Omental fat pad (tissue), 4 donors: Measurements from ENCODE around the gene GDF2. TPM values are rescaled to one million over a fixed set of nuclear protein-coding genes. Genes with fewer than 3 reads are reported as not detected.

ENCODE experiments used
- ATAC-seq: fragments of 150-250 bp; one replicate; pipeline ENCODE4 v1.9.1; 2016; ENCODE audit warnings: mild to moderate bottlenecking, moderate library complexity; ENCODE audit not compliant: low FRiP score
- DNase-seq: peaks from one replicate; pipeline ENCODE4 v3.0.0-alpha.2; 2019; ENCODE audit warnings: low spot score
- total RNA-seq, 4 donors: library from RNA; depleted of rRNA; stranded (reverse); fragments of >200 nt; gene quantifications; one replicate each; pipeline ENCODE4 v1.1.0, GENCODE V29; 2016
- TF ChIP-seq, protein P1 (sequence below), 3 donors: fragments of 450-650 bp; IDR thresholded peaks; one replicate each; pipeline ENCODE4 v1.5.1; 2016 to 2017; ENCODE audit warnings: antibody characterized with exemption in 3 of 3, mild to moderate bottlenecking in 3 of 3, moderate library complexity in 2 of 3

GDF2 gene
- total RNA-seq, 4 donors from 2014 or later = not detected

GRCh38 chr10:47291682-47292081 lies 30.6 kb upstream of the GDF2 start:
- no peak for DNase-seq
- no peak for ATAC-seq
- TF ChIP-seq, protein P1, sequence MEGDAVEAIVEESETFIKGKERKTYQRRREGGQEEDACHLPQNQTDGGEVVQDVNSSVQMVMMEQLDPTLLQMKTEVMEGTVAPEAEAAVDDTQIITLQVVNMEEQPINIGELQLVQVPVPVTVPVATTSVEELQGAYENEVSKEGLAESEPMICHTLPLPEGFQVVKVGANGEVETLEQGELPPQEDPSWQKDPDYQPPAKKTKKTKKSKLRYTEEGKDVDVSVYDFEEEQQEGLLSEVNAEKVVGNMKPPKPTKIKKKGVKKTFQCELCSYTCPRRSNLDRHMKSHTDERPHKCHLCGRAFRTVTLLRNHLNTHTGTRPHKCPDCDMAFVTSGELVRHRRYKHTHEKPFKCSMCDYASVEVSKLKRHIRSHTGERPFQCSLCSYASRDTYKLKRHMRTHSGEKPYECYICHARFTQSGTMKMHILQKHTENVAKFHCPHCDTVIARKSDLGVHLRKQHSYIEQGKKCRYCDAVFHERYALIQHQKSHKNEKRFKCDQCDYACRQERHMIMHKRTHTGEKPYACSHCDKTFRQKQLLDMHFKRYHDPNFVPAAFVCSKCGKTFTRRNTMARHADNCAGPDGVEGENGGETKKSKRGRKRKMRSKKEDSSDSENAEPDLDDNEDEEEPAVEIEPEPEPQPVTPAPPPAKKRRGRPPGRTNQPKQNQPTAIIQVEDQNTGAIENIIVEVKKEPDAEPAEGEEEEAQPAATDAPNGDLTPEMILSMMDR (IDR thresholded peaks at IDR 0.05) = no peak

GRCh38 chr10:47294057-47294456 lies 28.2 kb upstream of the GDF2 start:
- ATAC-seq (no peak), DNase-seq (no peak)
- TF ChIP-seq, protein P1 (IDR thresholded peaks at IDR 0.05) = no peak

DNA sequence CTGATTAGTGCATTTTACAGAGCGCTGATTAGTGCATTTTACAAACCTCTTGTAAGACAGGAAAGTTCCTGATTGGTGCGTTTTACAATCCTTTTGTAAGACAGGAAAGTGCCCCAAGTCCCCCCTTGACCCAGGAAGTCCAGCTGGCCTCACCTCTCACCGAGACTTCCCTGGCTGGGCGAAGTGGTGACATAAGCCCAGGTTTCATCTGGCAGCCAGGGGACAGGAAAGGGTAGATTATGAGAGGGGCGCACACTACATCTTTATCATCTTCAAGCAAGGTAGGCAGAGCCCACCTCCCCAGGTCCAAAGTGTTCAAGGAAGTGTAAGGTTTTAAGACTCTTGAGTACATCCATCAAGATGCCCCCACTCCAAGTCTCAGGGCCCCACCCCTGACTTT lies 27.8 kb upstream of the GDF2 start:
- DNase-seq (no peak), ATAC-seq (no peak)
- TF ChIP-seq, protein P1 (IDR thresholded peaks at IDR 0.05) = no peak

GRCh38 chr10:47295411-47295810 lies 26.8 kb upstream of the GDF2 start:
- no peak for DNase-seq
- ATAC-seq = no peak
- TF ChIP-seq, protein P1 (IDR thresholded peaks at IDR 0.05) = no peak

GRCh38 chr10:47296156-47296894 lies 25.9 kb upstream of the GDF2 start:
- DNase-seq (no peak), ATAC-seq (no peak)
- TF ChIP-seq, protein P1 (IDR thresholded peaks at IDR 0.05) = no peak

GRCh38 chr10:47296941-47297340 lies 25.3 kb upstream of the GDF2 start:
- TF ChIP-seq, protein P1 (IDR thresholded peaks at IDR 0.05) = no peak
- ATAC-seq (no peak), DNase-seq (no peak)

GRCh38 chr10:47297866-47298540 lies 24.3 kb upstream of the GDF2 start:
- DNase-seq (no peak), ATAC-seq (no peak)
- TF ChIP-seq, protein P1 (IDR thresholded peaks at IDR 0.05) = no peak
